ENCODE results near the gene WEE2.
A peak's percentile ranks its signal among the peaks of the same experiment; 100 is the strongest.

Gene WEE2

GRCh38 chr7:141691961-141692360, 16.2 kb upstream of the WEE2 start:
- DNase-seq = no peak

GRCh38 chr7:141693082-141693481, 15.1 kb upstream of the WEE2 start:
- DNase-seq = no peak

- DNase-seq = no peak
Measured at GRCh38 chr7:141695803-141696289, 12.3 kb upstream of the WEE2 start.

- no peak for DNase-seq
Measured at GRCh38 chr7:141696348-141696747, 11.8 kb upstream of the WEE2 start.

- no peak for DNase-seq
Measured at GRCh38 chr7:141697211-141697871, 10.8 kb upstream of the WEE2 start.

GRCh38 chr7:141698247-141699015, 9.7 kb upstream of the WEE2 start:
- DNase-seq = no peak

GRCh38 chr7:141699860-141700259, 8.3 kb upstream of the WEE2 start:
- no peak for DNase-seq

GRCh38 chr7:141700296-141700847, 7.8 kb upstream of the WEE2 start:
- DNase-seq = no peak

GRCh38 chr7:141700848-141701371, 7.2 kb upstream of the WEE2 start:
- peak; percentile 8 for DNase-seq

GRCh38 chr7:141701489-141702046, 6.6 kb upstream of the WEE2 start:
- DNase-seq = peak; percentile 69

- peak; percentile 50 for DNase-seq
Measured at GRCh38 chr7:141702047-141702567, 6.0 kb upstream of the WEE2 start, which contains the start of gene DENND11. Gene DENND11, minus strand, starts transcription at chr7:141702166. Its CDS starts 13 bp downstream, at chr7:141702153.

- no peak for DNase-seq
Measured at GRCh38 chr7:141702892-141703291, 5.3 kb upstream of the WEE2 start.

- DNase-seq = no peak
Measured at GRCh38 chr7:141704112-141704511, 4.0 kb upstream of the WEE2 start.

GRCh38 chr7:141704741-141705140, 3.4 kb upstream of the WEE2 start:
- DNase-seq = no peak

GRCh38 chr7:141706239-141707064, 1.7 kb upstream of the WEE2 start:
- DNase-seq = no peak

GRCh38 chr7:141709318-141709717, 1.2 kb downstream of the WEE2 start:
- DNase-seq = no peak

GRCh38 chr7:141709749-141710148, 1.6 kb downstream of the WEE2 start:
- DNase-seq = no peak

GRCh38 chr7:141710301-141710700, 2.1 kb downstream of the WEE2 start:
- DNase-seq = no peak

- no peak for DNase-seq
Measured at GRCh38 chr7:141712603-141713255, 4.6 kb downstream of the WEE2 start.

GRCh38 chr7:141713890-141714289, 5.7 kb downstream of the WEE2 start:
- no peak for DNase-seq

GRCh38 chr7:141714571-141714970, 6.4 kb downstream of the WEE2 start:
- no peak for DNase-seq

GRCh38 chr7:141715018-141715417, 6.9 kb downstream of the WEE2 start:
- no peak for DNase-seq

All from stimulated activated CD4-positive, alpha-beta T cell treated with anti-CD3 and anti-CD28 coated beads, Interleukin-4, amount 100 ng/mL, for 24 hours (primary cell).